ENCODE measurements around the gene AMPD1.

The AMPD1 gene

GRCh38 chr1:114660238-114660637 lies 35.1 kb downstream of the AMPD1 start:
- H3K4ac ChIP-seq (ENCODE audit: low read depth, low read length) = no peak overlapping the region
- no peak overlapping the region for H3K23ac ChIP-seq (ENCODE audit: low read length)
- no peaks in the 10 kb centered on the region for H3K79me1 ChIP-seq (ENCODE audit: low read length)
- DNase-seq = no peak
- H2BK5ac ChIP-seq (ENCODE audit: low read length) = no peak overlapping the region
- H2BK120ac ChIP-seq (ENCODE audit: low read depth, low read length) = no peak overlapping the region
- H4K8ac ChIP-seq (ENCODE audit: low read depth, low read length) = no peak overlapping the region
- no peak overlapping the region for H4K5ac ChIP-seq (ENCODE audit: low read length)
- no peak overlapping the region for H3K56ac ChIP-seq (ENCODE audit: low read length)
- no peak overlapping the region for H3K27ac ChIP-seq (ENCODE audit: low read depth, low read length)
- no CpG with 5 or more reads among the region's 2 CpGs for WGBS (ENCODE audit: extremely low coverage, insufficient coverage, low lambda C conversion rate)
- no peaks in the 10 kb centered on the region for H3K4me1 ChIP-seq (ENCODE audit: control insufficient read depth, low read depth, low read length)
- H3K27me3 ChIP-seq (ENCODE audit: insufficient read depth, low read length, poor library complexity) = no peaks in the 10 kb centered on the region
- no peak overlapping the region for H2AK5ac ChIP-seq (ENCODE audit: low read length)
- no peaks in the 10 kb centered on the region for H3K36me3 ChIP-seq (ENCODE audit: control insufficient read depth, insufficient read depth, low read length)
- H3K4me2 ChIP-seq (ENCODE audit: low read length) = no peak overlapping the region
- no peak overlapping the region for H3K18ac ChIP-seq (ENCODE audit: low read length)
- no peak overlapping the region for H3K9ac ChIP-seq (ENCODE audit: low read length)
- H3K79me2 ChIP-seq (ENCODE audit: control insufficient read depth, insufficient read depth, low read length) = no peaks in the 10 kb centered on the region
- no peak overlapping the region for H2BK15ac ChIP-seq (replicated peaks; ENCODE audit: low read depth)
- H3K4me3 ChIP-seq (ENCODE audit: low read length) = no peak overlapping the region

DNA sequence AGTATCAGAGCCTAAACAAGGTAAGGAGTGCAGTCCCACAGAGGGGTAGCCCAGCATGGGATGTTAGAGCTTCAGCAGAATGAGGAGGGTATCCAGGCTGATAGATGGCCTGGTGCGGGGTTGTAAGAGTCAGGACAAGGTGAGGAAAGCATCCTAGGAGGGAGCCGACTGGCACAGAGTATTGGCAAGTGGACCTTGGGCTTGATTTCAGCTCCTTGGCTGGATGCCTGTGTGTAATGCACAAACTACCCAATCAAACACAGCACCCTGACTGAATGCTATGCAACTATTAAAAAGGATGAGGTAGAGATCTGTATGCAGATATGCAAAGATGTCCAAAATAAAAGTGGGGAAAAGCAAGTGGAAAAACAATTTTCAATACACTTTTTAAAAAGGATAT lies 43.5 kb downstream of the AMPD1 start:
- Histone ChIP-seq H3K18ac (ENCODE audit: low read length) (no peak overlapping the region), H3K9ac (ENCODE audit: low read length) (no peak overlapping the region), H3K23ac (ENCODE audit: low read length) (no peak overlapping the region), H3K4me2 (ENCODE audit: low read length) (no peak overlapping the region), H3K4me1 (ENCODE audit: control insufficient read depth, low read depth, low read length) (no peaks in the 10 kb centered on the region), H4K8ac (ENCODE audit: low read depth, low read length) (no peak overlapping the region), H3K27ac (ENCODE audit: low read depth, low read length) (no peak overlapping the region), H3K56ac (ENCODE audit: low read length) (no peak overlapping the region), H2BK5ac (ENCODE audit: low read length) (no peak overlapping the region), H2BK15ac (replicated peaks; ENCODE audit: low read depth) (no peak overlapping the region), H2BK120ac (ENCODE audit: low read depth, low read length) (no peak overlapping the region), H4K5ac (ENCODE audit: low read length) (no peak overlapping the region), H3K27me3 (ENCODE audit: insufficient read depth, low read length, poor library complexity) (no peaks in the 10 kb centered on the region), H3K4ac (ENCODE audit: low read depth, low read length) (no peak overlapping the region), H3K79me2 (ENCODE audit: control insufficient read depth, insufficient read depth, low read length) (no peaks in the 10 kb centered on the region), H3K4me3 (ENCODE audit: low read length) (no peak overlapping the region), H3K36me3 (ENCODE audit: control insufficient read depth, insufficient read depth, low read length) (no peaks in the 10 kb centered on the region), H2AK5ac (ENCODE audit: low read length) (no peak overlapping the region), H3K79me1 (ENCODE audit: low read length) (no peaks in the 10 kb centered on the region)
- no CpG with 5 or more reads among the region's 2 CpGs for WGBS (ENCODE audit: extremely low coverage, insufficient coverage, low lambda C conversion rate)
- DNase-seq = no peak

DNA sequence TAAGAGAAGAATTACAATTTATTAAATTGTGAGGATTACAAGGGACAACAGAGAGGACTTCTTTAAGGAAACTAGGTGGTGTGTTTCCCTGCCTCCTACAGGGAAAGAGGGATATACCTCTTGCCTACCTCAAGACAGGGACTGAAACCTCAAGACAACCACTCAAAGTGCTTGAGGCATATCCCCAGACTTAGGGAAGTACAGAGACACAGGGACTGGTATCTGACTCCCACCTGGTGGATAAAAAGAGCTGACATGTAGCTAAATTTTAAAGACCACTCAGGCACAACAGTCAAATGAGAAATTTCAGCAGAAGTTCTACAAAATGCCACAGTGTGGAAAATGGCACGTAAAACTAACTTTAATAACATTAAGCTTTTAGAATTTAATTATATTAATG lies 46.8 kb downstream of the AMPD1 start:
- Histone ChIP-seq H3K27ac (ENCODE audit: low read depth, low read length) (no peak overlapping the region), H3K4me3 (ENCODE audit: low read length) (no peak overlapping the region), H3K56ac (ENCODE audit: low read length) (no peak overlapping the region), H2BK15ac (replicated peaks; ENCODE audit: low read depth) (no peak overlapping the region), H3K4ac (ENCODE audit: low read depth, low read length) (no peak overlapping the region), H4K5ac (ENCODE audit: low read length) (no peak overlapping the region), H3K36me3 (ENCODE audit: control insufficient read depth, insufficient read depth, low read length) (no peaks in the 10 kb centered on the region), H3K79me1 (ENCODE audit: low read length) (no peaks in the 10 kb centered on the region), H3K27me3 (ENCODE audit: insufficient read depth, low read length, poor library complexity) (no peaks in the 10 kb centered on the region), H2BK120ac (ENCODE audit: low read depth, low read length) (no peak overlapping the region), H2AK5ac (ENCODE audit: low read length) (no peak overlapping the region), H3K18ac (ENCODE audit: low read length) (no peak overlapping the region), H3K23ac (ENCODE audit: low read length) (no peak overlapping the region), H2BK5ac (ENCODE audit: low read length) (no peak overlapping the region), H3K4me2 (ENCODE audit: low read length) (no peak overlapping the region), H4K8ac (ENCODE audit: low read depth, low read length) (no peak overlapping the region), H3K9ac (ENCODE audit: low read length) (no peak overlapping the region), H3K4me1 (ENCODE audit: control insufficient read depth, low read depth, low read length) (no peaks in the 10 kb centered on the region), H3K79me2 (ENCODE audit: control insufficient read depth, insufficient read depth, low read length) (no peaks in the 10 kb centered on the region)
- DNase-seq = peak; percentile 62
- WGBS (ENCODE audit: extremely low coverage, insufficient coverage, low lambda C conversion rate) = no CpG with 5 or more reads among the region's 1 CpG

- Histone ChIP-seq H3K9ac (ENCODE audit: low read length) (no peak overlapping the region), H2AK5ac (ENCODE audit: low read length) (no peak overlapping the region), H3K27ac (ENCODE audit: low read depth, low read length) (no peak overlapping the region), H4K8ac (ENCODE audit: low read depth, low read length) (no peak overlapping the region), H3K79me2 (ENCODE audit: control insufficient read depth, insufficient read depth, low read length) (no peaks in the 10 kb centered on the region), H3K4me1 (ENCODE audit: control insufficient read depth, low read depth, low read length) (peaks cover 3% of the 10 kb centered on the region), H3K18ac (ENCODE audit: low read length) (no peak overlapping the region), H3K4ac (ENCODE audit: low read depth, low read length) (no peak overlapping the region), H4K5ac (ENCODE audit: low read length) (no peak overlapping the region), H2BK5ac (ENCODE audit: low read length) (no peak overlapping the region), H3K36me3 (ENCODE audit: control insufficient read depth, insufficient read depth, low read length) (no peaks in the 10 kb centered on the region), H2BK15ac (replicated peaks; ENCODE audit: low read depth) (no peak overlapping the region), H2BK120ac (ENCODE audit: low read depth, low read length) (no peak overlapping the region), H3K4me2 (ENCODE audit: low read length) (no peak overlapping the region), H3K27me3 (ENCODE audit: insufficient read depth, low read length, poor library complexity) (no peaks in the 10 kb centered on the region), H3K79me1 (ENCODE audit: low read length) (no peaks in the 10 kb centered on the region), H3K23ac (ENCODE audit: low read length) (no peak overlapping the region), H3K4me3 (ENCODE audit: low read length) (no peak overlapping the region), H3K56ac (ENCODE audit: low read length) (no peak overlapping the region)
- DNase-seq = no peak
- no CpG with 5 or more reads among the region's 2 CpGs for WGBS (ENCODE audit: extremely low coverage, insufficient coverage, low lambda C conversion rate)
Observed at GRCh38 chr1:114641377-114641776, 54.0 kb downstream of the AMPD1 start.

DNA sequence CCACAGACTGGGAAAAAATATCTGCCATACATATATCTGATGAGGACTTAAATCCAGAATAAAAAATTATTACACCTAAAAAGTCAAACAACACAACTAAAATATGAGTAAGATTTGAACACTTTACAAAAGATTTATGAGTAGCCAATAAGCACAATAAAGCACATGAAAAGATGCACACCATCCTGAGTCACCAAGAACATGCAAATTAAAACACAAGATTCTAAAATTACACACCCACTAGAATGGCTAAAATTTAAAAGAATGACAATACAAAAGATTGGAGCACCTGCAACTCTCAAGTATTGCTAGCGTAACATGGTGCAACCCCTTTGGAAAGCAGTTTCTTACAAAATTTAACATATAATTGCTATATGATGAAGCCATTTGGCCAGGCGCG lies 56.4 kb downstream of the AMPD1 start:
- H2AK5ac ChIP-seq (ENCODE audit: low read length) = no peak overlapping the region
- H2BK5ac ChIP-seq (ENCODE audit: low read length) = no peak overlapping the region
- H4K8ac ChIP-seq (ENCODE audit: low read depth, low read length) = no peak overlapping the region
- no peak overlapping the region for H3K27ac ChIP-seq (ENCODE audit: low read depth, low read length)
- H3K4me1 ChIP-seq (ENCODE audit: control insufficient read depth, low read depth, low read length) = peaks cover 3% of the 10 kb centered on the region
- H4K5ac ChIP-seq (ENCODE audit: low read length) = no peak overlapping the region
- no peaks in the 10 kb centered on the region for H3K79me1 ChIP-seq (ENCODE audit: low read length)
- H3K4me3 ChIP-seq (ENCODE audit: low read length) = no peak overlapping the region
- H3K4me2 ChIP-seq (ENCODE audit: low read length) = no peak overlapping the region
- H3K56ac ChIP-seq (ENCODE audit: low read length) = no peak overlapping the region
- no peaks in the 10 kb centered on the region for H3K79me2 ChIP-seq (ENCODE audit: control insufficient read depth, insufficient read depth, low read length)
- no peak overlapping the region for H2BK15ac ChIP-seq (replicated peaks; ENCODE audit: low read depth)
- no peak for DNase-seq
- no peak overlapping the region for H3K18ac ChIP-seq (ENCODE audit: low read length)
- no peak overlapping the region for H3K23ac ChIP-seq (ENCODE audit: low read length)
- H2BK120ac ChIP-seq (ENCODE audit: low read depth, low read length) = no peak overlapping the region
- WGBS (ENCODE audit: extremely low coverage, insufficient coverage, low lambda C conversion rate) = no CpG with 5 or more reads among the region's 3 CpGs
- H3K9ac ChIP-seq (ENCODE audit: low read length) = no peak overlapping the region
- no peaks in the 10 kb centered on the region for H3K27me3 ChIP-seq (ENCODE audit: insufficient read depth, low read length, poor library complexity)
- no peaks in the 10 kb centered on the region for H3K36me3 ChIP-seq (ENCODE audit: control insufficient read depth, insufficient read depth, low read length)
- no peak overlapping the region for H3K4ac ChIP-seq (ENCODE audit: low read depth, low read length)

DNA sequence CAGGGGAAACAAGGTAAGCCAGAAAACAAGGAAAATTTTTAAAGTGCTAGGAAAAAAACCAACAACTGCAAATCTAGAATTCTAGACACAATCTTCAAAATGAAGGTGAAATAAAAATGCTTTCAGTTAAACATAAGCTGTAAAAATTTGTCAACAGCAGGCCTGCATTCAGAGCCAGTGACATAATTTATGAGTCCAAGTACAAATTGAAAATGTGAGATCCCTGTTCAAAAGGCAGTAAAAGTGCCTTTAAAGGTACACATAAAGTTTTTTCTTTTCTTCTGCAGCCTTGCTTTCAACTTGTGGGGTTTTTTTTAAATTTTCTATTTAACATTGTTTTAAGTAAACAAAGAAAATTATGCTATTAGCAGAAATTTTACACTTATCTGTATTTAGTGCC lies 62.9 kb downstream of the AMPD1 start:
- H3K56ac ChIP-seq (ENCODE audit: low read length) = no peak overlapping the region
- no peak overlapping the region for H4K8ac ChIP-seq (ENCODE audit: low read depth, low read length)
- no peak overlapping the region for H3K4ac ChIP-seq (ENCODE audit: low read depth, low read length)
- H3K27me3 ChIP-seq (ENCODE audit: insufficient read depth, low read length, poor library complexity) = no peaks in the 10 kb centered on the region
- no peaks in the 10 kb centered on the region for H3K79me1 ChIP-seq (ENCODE audit: low read length)
- H3K4me1 ChIP-seq (ENCODE audit: control insufficient read depth, low read depth, low read length) = no peaks in the 10 kb centered on the region
- no peak overlapping the region for H2BK120ac ChIP-seq (ENCODE audit: low read depth, low read length)
- no peak overlapping the region for H3K9ac ChIP-seq (ENCODE audit: low read length)
- H3K18ac ChIP-seq (ENCODE audit: low read length) = no peak overlapping the region
- H3K23ac ChIP-seq (ENCODE audit: low read length) = no peak overlapping the region
- H3K36me3 ChIP-seq (ENCODE audit: control insufficient read depth, insufficient read depth, low read length) = no peaks in the 10 kb centered on the region
- no peak overlapping the region for H3K27ac ChIP-seq (ENCODE audit: low read depth, low read length)
- H2BK15ac ChIP-seq (replicated peaks; ENCODE audit: low read depth) = no peak overlapping the region
- no peaks in the 10 kb centered on the region for H3K79me2 ChIP-seq (ENCODE audit: control insufficient read depth, insufficient read depth, low read length)
- no peak overlapping the region for H2BK5ac ChIP-seq (ENCODE audit: low read length)
- no peak overlapping the region for H2AK5ac ChIP-seq (ENCODE audit: low read length)
- no peak overlapping the region for H3K4me2 ChIP-seq (ENCODE audit: low read length)
- no peak overlapping the region for H4K5ac ChIP-seq (ENCODE audit: low read length)
- H3K4me3 ChIP-seq (ENCODE audit: low read length) = no peak overlapping the region
- no peak for DNase-seq
